Activated CD4-positive, CD25-positive, alpha-beta regulatory T cell (primary cell): Measurements from ENCODE around the gene COPE.
A peak's percentile ranks its signal among the peaks of the same experiment; 100 is the strongest.
"Not testable (repeated sequence)": the region's sequence is repeated elsewhere in the genome, so short reads cannot be mapped to it uniquely, and the experiment has no call there.

ENCODE experiments used
- DNase-seq, 4 experiments: peaks; one replicate each; lab custom pipeline; 2025; lab: John Stamatoyannopoulos, UW

Gene COPE

DNA sequence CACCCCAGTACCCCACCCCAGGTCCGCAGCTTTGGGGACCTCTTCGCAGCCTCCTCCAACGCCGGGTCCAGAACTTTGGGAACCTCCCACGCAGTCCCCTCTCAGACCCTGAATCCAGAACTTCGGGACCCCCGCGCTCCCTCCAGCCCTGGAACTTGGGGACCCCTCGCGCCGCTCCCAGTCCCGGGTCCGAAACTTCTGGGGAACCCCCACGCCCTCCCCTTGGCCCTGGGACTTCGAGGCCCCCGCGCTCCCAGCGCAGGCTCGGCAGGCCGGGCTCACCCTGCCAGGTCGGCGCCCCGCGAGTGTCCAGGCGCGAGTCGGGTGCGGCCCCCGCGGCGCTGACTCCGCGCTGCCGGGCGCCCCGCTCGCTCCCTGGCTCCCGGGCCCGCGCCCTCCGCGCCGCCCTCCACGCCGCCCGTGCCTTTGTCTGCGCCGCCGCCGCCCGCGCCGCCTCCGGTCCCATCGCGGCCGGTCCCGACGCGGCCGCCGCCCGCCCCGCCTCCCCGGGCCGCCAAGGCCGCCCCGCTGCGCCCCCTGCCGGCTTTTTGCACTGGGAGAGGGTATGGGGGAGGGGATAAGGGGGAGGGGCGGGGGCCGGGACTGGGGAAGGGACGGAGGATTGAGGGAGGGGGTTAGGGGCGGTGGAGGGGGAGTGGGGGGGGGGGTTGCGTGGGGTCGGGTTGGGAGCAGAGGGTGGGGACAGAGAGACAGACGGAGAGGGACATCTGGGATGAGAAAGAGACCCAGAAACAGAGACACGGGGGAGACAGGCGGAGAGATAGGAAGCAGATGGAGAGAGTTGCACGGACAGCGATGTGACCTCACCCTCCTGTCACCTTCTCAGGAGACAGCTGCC lies 21.8 kb upstream of the COPE start, which contains the start of gene HOMER3:
Gene HOMER3, minus strand, starts transcription at position 449 of the 859 bp plus-strand sequence. CDS start 2,235 bp downstream, outside the sequence.
- DNase-seq = peak; percentile 56 to 74 (median 68)

DNA sequence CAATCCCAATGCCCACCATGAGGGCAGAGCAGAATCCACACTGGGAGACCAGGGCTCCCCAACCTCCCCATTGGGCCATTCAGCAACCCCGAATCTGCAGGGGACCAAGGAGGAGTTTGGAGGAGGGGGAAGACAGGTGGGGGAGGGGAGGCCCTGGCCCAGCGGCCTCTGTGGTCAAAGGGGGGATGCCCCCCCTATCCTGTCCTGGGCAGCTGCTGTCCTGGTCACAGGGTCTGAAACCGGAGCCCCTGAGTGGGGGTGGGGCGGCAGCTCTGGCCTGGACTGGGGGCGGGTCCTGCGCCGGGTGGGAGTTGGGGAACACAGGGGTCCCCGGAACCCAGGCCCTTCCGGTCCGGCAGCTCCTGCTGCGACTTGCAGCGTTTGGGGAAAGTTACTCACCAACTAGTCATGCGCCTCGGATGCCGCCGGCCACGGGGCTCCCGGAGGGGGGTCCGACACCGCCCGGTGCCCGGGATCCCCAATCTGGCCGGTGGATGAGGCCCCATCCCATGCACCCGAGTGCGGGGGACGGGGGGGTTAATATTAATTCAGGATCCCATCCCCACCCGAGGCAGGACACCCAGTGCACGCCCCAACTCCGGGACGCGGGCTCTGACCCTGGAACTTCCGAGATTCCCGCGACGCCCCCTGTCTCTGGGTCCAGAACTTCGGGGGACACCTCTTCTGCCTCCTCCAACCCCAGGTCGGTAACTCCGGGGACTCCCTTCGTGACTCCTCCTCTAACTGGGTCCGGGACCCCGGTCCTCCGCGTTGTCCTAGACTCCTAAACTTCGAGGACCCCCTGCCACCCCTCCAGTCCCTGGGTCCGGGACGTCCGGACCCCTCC lies 21.0 kb upstream of the COPE start:
- no peak for DNase-seq

DNA sequence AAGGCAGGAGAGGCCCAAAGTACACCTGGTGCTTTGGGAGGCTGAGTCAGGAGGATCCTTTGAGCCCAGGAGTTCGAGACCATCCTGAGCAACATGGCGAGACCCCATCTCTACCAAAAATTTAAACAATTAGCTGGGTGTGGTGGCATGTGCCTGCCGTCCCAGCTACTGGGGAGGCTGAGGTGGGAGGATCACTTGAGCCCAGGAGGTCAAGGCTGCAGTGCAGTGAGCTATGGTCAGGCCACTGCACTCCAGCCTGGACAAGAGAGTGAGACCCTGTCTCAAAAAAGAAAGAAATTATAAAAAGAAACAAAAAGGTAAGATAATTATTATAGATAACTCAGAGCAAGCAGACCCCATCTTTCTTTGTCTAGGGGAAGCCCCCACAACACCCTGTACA lies 20.0 kb upstream of the COPE start:
- no peak for DNase-seq

DNA sequence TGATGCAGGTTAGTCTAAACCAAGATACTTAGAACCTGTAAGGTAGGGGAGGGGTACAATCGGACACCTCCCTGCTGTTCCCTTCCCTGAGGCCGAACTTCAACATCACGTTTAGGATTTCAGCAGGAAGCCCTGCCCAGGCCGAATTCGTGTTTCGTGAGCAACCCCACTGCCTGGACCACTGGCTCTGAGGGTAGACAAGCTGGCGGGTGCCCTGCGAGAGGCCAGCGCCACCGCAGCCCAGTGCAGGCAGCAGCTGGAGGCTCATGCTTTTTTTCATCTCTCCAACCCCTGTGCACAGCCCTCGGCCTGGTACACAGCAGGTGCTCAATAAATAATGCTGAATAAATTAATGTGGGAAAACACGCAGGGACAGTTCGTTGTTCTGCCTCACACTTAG lies 14.1 kb upstream of the COPE start:
- DNase-seq = no peak

DNA sequence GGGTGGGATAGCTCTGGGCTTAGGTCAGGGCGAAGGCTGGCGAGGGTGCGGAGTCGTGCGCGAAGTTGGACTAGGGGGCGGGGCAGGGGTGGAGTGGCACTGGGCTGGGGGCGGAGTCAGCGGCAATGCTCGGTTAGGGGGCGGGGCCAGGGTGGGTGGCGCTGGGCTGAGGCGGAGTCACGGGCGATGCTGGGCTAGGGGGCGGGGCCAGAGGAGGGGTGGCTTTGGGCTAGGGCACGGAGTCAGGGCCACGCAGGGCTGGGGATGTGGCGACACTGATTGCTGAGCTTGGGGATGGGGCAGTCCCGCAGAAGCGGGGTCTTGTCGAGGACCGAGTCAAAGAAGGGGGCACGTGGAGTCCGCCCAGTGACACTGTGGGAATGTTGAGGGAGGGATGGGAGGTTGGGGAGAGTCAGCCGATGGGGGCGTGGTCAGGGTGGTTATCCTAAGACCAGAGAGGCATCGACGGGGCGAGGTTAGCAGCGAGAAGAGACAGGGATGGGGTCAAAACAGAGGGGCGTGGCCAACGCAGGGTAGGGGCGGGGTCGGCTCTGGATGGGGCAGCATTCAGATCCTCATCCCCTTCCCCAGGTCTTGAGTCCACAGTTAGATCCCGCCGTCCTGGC lies 13.1 kb upstream of the COPE start:
- DNase-seq = peak; percentile 65 to 79 (median 71)

DNA sequence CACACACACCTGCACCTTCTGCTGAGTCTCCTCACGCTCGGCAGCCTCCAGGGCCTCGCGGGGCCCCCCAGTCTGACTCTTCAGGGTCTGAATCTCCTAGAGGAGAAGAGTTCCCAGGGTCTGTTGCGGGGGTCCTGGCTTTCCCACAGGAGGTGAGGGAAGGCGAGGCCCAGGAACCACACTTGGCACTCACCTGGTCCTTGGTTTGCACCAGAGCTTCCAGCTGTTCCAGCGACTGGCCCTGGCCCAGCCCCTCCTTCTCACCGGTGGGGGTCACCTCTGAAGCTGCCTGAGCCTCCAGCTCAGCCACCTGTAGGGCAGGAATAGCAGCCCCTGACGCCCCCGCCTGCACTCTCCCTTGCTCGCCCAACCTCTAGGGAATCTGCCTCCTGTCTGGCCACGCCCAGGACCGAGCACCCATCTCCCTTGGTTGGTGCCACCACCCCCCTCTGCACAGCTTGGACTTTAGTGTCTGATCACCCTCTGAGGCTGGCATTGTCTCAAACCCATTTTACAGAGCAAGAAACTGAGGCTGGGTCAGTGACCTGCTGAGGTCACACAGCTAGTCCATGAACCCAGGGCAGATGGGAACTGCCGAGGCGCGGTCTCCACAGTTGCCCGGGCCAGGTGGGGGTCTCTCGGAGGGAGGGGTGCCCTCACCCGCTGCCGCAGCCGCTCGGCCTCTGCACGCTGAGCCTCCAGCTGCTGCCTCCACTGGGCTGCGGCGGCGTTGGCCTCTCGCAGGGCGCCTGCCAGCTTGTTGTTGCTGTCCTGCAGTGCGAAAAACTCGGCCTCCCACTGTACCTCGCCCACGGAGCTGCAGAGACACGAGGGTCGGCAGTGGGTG lies 12.4 kb upstream of the COPE start:
- no peak for DNase-seq

DNA sequence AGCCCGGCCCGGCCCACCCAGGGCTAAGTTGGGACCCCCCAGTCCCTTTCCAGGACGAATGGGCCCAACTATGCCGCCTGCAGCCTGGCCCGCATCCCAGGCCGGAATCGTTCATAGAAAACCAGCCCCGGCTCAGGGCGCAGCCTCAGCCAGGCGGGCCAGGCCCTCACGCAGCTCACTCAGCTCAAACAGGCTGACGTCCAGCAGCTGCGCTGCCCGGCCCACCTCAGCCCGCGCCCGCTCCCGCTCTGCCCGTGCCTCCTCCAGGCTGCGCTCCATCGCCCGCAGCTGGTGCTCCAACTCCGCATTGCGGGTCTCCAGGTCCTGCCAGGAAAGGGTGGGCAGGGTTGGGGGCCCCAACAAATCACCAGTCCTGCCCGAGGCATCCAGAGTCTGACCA lies 10.1 kb upstream of the COPE start:
- no peak for DNase-seq

DNA sequence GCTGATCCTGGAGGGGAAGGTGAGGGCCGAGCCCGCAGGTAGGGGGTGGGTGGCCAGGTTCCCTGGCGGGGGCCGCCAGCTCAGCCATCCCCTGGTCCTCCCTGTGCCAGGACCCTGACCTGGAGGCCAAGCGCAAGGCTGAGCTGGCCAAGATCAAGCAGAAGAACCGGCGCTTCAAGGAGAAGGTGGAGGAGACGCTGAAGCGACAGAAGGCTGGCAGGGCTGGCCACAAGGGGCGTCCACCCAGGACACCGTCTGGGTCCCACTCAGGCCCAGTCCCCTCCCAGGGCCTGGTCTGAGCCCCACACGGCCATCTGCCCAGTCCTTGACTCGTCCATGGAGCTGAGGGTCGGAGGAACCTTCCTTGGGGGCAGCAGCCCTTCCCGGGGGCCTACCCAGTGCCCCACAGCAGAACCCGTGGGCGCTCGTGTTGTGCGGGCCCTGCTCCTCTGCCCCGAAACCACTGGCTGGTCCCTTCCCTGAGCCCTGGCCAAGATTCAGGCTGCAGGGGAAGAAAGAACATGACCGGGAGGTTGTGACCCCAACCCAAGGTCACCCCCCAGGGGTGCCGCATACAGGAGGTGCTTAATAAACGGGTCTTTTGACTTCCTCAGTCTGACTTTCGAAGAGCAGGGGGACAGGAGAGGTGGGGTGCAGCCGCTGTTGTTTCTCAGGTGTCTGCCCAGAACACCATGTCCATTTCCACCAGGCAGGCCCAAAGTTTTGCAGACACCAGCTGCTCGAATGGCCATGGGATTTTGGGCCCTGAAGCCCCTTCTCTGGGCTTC lies 9.0 kb upstream of the COPE start:
- DNase-seq = no peak

DNA sequence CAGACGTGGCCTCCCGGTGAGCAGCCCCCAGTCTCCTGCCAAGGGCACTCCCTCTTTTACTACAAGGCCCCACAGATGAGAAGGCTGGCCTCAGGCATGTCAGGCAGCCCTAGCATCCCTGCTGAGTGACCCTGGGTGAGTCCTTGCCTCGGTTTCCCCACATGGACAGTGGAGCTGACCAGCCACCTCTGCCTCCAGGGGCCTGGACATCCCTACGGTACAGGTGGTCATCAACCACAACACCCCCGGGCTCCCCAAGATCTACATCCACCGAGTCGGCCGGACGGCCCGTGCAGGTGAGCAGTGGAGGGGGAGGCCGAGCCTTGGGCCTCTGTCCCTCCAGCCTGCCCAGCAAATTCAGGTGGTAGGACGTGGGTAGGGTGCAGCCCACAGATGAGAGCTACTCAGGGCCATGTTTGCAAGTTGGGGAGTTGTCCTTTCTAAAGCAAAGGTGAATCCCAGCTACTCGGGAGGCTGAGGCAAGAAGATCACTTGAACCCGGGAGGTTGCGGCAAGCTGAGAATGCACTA lies 5.6 kb upstream of the COPE start:
- DNase-seq = no peak

DNA sequence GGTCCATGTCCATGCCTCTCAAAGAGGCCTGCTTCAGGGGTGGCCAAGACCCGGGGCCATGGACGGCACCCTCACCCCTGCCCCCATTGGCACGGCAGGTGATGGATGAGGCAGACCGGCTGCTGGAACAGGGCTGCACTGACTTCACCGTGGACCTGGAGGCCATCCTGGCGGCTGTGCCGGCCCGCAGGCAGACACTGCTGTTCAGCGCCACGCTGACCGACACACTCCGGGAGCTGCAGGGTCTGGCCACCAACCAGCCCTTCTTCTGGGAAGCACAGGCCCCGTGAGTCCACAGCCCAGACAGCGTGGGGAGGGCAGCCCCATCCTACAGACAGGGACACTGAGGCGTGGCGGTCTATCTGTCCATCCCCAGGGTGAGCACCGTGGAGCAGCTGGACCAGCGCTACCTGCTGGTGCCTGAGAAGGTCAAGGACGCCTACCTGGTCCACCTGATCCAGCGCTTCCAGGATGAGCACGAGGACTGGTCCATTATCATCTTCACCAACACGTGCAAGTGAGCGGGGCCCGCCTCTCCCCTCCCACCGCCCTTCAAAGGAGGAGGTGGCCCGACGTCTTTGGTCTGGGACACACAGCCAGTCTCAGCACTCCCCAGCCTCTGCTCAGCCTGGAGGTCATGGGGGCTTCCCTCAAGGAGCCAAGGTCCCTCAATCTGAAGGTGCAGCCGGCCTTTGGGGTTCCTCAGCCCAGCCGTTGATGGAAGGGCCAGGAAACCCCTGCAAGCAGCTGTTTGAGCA lies 3.2 kb upstream of the COPE start:
- DNase-seq = no peak

DNA sequence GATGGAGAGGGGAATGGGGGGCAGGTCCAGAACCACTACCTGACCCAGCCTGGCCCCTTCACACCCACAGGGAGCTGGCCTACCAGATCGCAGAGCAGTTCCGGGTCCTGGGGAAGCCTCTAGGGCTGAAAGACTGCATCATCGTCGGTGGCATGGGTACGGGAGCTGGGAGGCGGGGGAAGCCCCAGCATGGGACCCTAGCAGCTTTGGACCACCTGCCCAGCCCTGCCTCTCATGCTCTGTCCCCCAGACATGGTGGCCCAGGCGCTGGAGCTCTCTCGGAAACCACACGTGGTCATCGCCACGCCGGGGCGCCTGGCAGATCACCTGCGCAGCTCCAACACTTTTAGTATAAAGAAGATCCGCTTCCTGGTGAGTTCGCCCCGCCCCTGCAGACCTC lies 2.4 kb upstream of the COPE start:
- DNase-seq = no peak

DNA sequence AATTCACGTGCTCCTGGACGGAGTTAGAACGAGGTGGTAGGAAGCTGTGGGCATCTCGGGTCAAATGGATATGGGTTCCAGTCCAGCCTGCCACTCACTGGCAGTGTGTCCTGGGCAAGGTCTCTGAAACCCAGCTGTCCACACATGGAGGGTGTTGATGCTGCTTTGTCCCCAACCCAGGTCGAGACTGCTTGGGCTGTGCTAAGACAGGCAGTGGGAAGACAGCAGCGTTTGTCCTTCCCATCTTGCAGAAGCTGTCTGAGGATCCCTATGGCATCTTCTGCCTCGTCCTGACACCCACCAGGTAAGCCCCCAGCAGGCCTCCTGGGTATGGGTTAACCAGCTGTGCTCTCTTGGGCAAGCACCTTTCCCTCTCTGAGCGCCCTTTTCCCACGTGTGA lies 1.2 kb upstream of the COPE start:
- no peak for DNase-seq

DNA sequence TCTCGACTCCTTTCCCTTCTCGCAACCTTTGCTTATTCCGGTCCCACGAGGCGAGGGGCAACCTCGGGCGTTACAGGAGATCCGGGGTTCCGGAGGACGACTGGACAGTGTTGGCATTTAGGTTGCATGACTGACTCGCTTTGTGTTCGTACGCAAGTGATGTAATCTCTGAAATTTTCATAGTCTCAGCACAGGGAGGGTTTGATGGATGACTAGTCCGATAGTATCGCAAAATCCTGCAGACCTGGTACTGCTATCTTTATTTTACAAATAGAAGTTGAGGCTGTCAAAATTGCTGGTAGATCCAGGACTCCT lies 670 bp upstream of the COPE start:
- DNase-seq = no peak

DNA sequence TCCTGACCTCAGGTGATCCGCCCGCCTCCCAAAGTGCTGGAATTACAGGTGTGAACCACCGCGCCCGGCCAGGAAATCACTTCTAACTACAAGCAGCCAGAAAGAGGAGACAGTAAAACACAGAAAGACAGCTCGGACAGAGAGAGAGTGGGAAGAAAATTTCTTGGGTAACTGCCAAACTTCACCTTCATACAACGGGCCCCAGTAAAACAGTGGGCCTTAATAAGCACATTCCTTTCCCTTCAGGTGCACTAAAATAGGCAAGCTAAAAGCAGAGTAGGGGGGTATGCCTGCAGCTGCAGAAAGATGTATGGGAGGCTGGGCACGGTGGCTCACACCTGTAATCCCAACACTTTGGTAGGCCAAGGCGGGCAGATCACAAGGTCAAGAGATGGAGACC lies 1.6 kb downstream of the COPE start:
- not testable (repeated sequence) for DNase-seq

DNA sequence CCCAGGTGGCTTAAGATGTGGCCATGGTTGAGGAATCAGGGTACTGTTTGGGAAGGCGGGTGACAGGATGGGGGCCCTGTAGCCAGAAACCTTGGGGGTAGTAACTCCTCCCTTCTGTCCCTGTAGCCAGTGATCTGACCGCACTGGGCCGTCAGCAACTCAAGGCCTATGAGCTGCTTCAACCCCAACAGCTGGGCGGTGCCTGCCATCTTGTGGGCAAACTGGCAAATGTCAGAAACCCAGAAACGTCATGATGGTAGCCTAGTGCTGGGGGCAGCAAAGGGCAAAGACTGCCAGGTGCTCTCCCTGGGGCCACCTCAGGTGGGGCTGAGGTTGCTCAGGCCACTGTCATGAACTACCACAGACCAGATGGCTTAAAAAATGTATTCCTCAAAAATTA lies 3.5 kb downstream of the COPE start:
- no peak for DNase-seq

DNA sequence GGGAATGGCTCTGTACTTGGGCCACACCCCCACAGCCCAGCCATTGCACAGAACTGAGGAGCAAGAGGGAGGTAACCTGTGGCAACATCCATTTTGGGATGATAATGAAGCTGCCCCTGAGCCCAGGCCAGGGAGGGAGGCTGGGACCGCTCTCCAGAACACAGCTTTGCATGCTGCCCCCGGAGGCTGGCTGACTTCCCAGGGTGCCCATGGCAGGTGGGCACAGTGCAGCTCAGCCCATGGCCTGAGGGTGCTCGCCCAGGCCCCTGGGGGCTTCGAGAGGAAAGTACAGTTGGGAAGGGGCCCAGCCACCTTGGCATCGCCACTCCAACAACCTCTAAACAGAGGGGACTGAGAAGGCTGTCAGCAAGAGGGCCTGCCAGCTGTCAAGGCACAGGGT lies 5.7 kb downstream of the COPE start:
- DNase-seq = no peak

DNA sequence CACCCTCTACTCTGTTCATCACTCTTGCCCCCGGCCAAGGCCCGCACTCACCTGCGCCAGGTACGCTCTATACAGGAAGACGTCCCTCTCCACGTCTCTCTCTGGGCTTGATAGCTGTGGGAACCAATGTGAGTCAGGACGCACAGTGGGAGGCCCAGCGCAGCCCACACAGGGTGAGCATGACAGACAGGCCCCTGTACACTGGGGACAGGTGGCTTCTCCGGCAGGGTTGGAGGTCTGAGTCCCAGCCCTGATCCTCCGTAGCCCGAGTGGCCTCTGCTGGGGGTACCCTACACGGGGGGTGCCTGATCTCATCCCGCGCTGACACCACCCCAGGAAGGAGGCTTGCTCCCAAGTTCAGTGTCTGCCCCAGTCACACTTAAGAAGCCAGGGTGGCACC lies 6.3 kb downstream of the COPE start:
- DNase-seq = no peak

DNA sequence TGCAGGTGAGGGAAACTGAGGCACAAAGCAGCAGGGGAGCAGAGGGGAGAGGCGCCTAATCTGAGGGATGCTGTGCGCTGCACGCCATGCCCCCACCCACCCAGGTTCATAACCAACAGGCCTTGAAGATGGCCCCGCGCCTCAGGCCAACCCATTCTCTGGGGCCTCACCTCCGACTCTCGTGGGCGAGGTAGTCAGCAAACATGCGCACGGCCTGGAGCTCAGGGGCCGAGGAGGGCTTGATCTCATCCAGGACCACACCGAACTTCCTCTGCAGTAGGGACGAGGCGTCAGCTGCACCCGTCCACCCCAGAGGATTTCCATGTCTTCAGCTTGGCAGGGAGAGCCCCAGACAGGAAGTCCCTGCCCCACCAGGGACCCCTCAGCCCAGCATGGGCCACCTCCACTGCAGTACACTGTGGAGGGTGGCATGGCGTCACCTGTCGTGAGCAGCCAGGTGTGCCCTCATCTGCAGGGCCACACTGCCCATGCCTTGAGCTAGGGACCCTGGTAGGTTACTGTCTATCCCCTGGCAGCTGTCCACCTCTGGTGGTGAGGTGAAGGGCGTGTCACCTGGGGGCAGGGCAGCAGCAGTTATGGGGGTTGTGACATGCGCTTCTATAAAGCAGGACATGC lies 8.3 kb downstream of the COPE start:
- no peak for DNase-seq

DNA sequence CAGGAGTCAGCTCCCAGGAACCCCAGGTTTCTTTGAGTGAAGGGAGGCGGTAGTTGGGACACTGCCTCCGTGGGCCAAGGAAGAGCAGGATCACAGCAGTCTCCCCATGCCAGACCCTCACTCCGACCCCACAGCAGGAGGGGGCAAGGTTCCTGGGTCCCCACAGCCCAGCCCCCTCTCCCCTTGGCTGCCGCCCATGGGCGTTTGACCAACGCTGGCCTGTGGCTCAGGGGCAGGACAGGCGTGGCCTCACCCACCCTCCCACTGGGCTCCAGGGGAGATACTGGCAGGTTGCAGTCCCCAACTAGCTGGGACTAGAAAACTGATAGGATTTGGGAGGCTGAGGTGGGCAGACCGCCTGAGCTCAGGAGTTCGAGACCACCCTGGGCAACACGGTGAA lies 9.2 kb downstream of the COPE start:
- DNase-seq = no peak
